Psoas muscle (tissue), 8 donors: ENCODE results near the gene MYO5A. TPM values are rescaled to one million over a fixed set of nuclear protein-coding genes. Genes with fewer than 3 reads are reported as not detected.
A peak's percentile ranks its signal among the peaks of the same experiment; 100 is the strongest.

Experiments used
- ATAC-seq, 4 donors: fragments of 200-7000 bp; cut with Tn5 transposase; one replicate each; pipeline ENCODE4 v1.9.1; 2020; ENCODE audit warnings: moderate library complexity in 3 of 4, mild to moderate bottlenecking in 2 of 4
- DNase-seq, 2 donors: peaks; one replicate each; pipeline ENCODE4 v3.0.0-alpha.2; 2020
- H3K27ac ChIP-seq: fragments of 200-600 bp; one replicate; pipeline ENCODE4 v1.8.0; 2022
- H3K27me3 ChIP-seq, 3 donors: fragments of 200-600 bp in 1 of 3; one replicate each; pipeline versions ENCODE4 v1.6.1 to v1.8.0; 2013 to 2022; ENCODE audit warnings: low read length in 2 of 3, mild to moderate bottlenecking in 2 of 3, moderate library complexity in 1 of 3; ENCODE audit not compliant: insufficient read depth in 3 of 3
- H3K36me3 ChIP-seq, 2 donors: fragments of 200-600 bp in 1 of 2; one replicate each; pipeline versions ENCODE4 v1.6.1 to v1.8.0; 2013 to 2022; ENCODE audit warnings: low read depth in 1 of 2, mild to moderate bottlenecking in 1 of 2, moderate library complexity in 1 of 2; ENCODE audit not compliant: insufficient read depth in 1 of 2
- H3K4me1 ChIP-seq: fragments of 200-600 bp; one replicate; pipeline ENCODE4 v1.8.0; 2022
- H3K4me3 ChIP-seq: fragments of 200-600 bp; one replicate; pipeline ENCODE4 v1.8.0; 2022; ENCODE audit warnings: mild to moderate bottlenecking
- H3K9me3 ChIP-seq: fragments of 200-600 bp; one replicate; pipeline ENCODE4 v1.8.0; 2022
- WGBS, 3 donors: extraction: QIAGEN DNeasy Blood & Tissue Kit; methylation state at CpG; one replicate each; pipeline versions ENCODE4 v1.1.6 to v1.1.7; 2013; 5-methylcytosine and 5-hydroxymethylcytosine counted together
- intact Hi-C, 2 donors: fragments of 100-400 bp; cut with DNase I; formaldehyde crosslinking; loops; one replicate each; pipeline versions ENCODE4 v1.11.0 to v1.14.2; 2022
- polyA plus RNA-seq, 3 donors: library from polyadenylated mRNA; stranded (reverse); fragments of 200-250 nt; gene quantifications; one replicate each; pipeline ENCODE4 v1.2.3, GENCODE V29; 2013
- total RNA-seq, 4 donors: library from RNA; stranded (reverse); fragmentation: NEBNext Ultra II Directional in 2 of 4; extraction: Animal tissue kit (Norgen Biotek cat#: 25700) in 2 of 4; gene quantifications; one replicate each; pipeline versions ENCODE4 v1.2.1 to v1.2.4, GENCODE V29; 2021 to 2023
- TF ChIP-seq, protein P1 (sequence below): fragments of 200-600 bp; IDR thresholded peaks from one replicate; pipeline ENCODE4 v1.8.0; 2022; ENCODE audit warnings: antibody characterized with exemption
- donor health status: healthy with polysubstance abuse.
- donor health status: DM: no; HTN: no; CAD: no; lungs with moderate emphysema.
- donor health status: Bipolar disorder and iron deficiency.
- donor health status: healthy.
- donor health status: DM: yes; HTN: yes; CAD: no.
- donor health status: DM: no; HTN: no; CAD: no.
- donor health status: DM: no; HTN: no; CAD: no.
- donor health status: DM: yes; HTN: yes; CAD: no.

MYO5A gene
- total and polyA plus RNA-seq, 7 donors = 3.6 to 9.9 (median 6.3) TPM

DNA sequence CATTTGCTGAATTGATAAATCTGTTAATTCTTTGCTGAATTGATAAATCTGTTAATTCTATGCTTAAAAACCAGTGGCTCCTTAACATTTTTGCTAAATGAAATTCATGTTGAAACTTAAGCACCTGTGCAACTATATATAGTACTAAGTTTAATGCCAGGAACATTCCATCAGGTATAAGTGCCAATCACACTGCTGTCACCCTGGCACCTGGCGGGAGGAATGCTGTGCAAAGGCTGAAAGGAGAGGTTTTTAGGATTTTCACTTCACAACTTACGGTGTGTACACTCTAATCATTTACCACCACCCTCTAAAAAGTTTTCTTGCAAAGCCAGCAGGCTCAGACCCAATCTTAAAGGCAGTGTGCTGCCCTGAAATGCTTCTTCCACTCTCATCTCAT, 199.5 kb downstream of the MYO5A start:
- Histone ChIP-seq H3K27me3 (no peaks in the 10 kb centered on the region), H3K9me3 (no peaks in the 10 kb centered on the region), H3K36me3 (peaks cover 0 to 52% of the 10 kb centered on the region in 2 donors), H3K4me3 (no peak overlapping the region), H3K27ac (no peak overlapping the region), H3K4me1 (peaks cover 7% of the 10 kb centered on the region)
- ATAC-seq (peak in 1 of 4 donors; percentile 47), DNase-seq (no peak)
- intact Hi-C loops = loop anchor here in 1 of 2 donors (5.0 kb wide), 1 partner anchor 403 kb away; no protein-coding TSS in a partner anchor
- TF ChIP-seq, protein P1, sequence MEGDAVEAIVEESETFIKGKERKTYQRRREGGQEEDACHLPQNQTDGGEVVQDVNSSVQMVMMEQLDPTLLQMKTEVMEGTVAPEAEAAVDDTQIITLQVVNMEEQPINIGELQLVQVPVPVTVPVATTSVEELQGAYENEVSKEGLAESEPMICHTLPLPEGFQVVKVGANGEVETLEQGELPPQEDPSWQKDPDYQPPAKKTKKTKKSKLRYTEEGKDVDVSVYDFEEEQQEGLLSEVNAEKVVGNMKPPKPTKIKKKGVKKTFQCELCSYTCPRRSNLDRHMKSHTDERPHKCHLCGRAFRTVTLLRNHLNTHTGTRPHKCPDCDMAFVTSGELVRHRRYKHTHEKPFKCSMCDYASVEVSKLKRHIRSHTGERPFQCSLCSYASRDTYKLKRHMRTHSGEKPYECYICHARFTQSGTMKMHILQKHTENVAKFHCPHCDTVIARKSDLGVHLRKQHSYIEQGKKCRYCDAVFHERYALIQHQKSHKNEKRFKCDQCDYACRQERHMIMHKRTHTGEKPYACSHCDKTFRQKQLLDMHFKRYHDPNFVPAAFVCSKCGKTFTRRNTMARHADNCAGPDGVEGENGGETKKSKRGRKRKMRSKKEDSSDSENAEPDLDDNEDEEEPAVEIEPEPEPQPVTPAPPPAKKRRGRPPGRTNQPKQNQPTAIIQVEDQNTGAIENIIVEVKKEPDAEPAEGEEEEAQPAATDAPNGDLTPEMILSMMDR = no peak
- 34 to 49% (median 39%) methylated on average over 2 of the region's 2 CpGs for WGBS, 3 donors

DNA sequence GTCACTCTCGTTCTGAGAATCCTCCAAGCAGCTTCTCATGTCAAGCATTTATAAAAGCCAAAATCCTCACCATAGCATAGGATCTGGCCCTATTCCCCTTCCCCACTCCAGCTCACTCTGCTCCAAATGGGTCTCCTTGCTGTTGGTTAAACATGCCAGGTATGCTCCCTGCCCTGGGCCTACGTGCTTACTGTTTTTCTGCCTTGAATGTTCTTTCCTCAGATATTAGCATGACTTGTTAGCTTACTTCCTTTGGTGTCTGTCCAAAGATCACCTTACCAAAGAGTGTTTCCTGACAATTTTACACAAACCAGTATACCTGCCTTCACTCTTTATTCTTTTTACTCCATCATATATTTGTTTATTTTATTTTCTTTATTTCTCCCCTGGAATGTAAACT, 200.0 kb downstream of the MYO5A start:
- no peak overlapping the region for H3K27ac ChIP-seq
- no peak for DNase-seq
- WGBS, 3 donors = 51 to 79% (median 61%) methylated on average over 2 of the region's 2 CpGs
- H3K4me3 ChIP-seq = no peak overlapping the region
- no peaks in the 10 kb centered on the region for H3K27me3 ChIP-seq
- intact Hi-C loops = loop anchor here in 1 of 2 donors (5.0 kb wide), 1 partner anchor 404 kb away; no protein-coding TSS in a partner anchor
- H3K4me1 ChIP-seq = peaks cover 7% of the 10 kb centered on the region
- peaks cover 0 to 51% of the 10 kb centered on the region in 2 donors for H3K36me3 ChIP-seq
- H3K9me3 ChIP-seq = no peaks in the 10 kb centered on the region
- ATAC-seq = no peak
- TF ChIP-seq, protein P1 = no peak

DNA sequence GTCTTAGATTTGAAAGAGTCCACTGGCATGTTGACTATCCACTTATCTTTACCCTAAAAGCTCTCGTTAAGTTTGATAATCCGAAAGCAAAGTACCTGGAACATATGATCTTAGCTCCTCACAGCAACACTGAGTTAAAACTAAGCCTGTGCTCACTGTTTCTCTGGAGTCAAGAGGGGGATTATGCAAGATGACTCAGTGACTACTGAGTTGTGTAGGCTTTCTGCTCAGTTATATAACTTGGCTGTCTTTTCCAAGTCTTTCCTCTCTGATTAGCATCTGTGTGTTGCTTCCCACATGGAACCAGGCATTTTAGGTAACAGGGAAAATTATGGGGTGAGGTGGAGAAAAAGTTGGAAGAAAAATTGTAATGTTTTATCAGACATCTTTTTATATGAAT, 201.9 kb downstream of the MYO5A start:
- TF ChIP-seq, protein P1 = no peak
- Histone ChIP-seq H3K36me3 (peaks cover 0 to 69% of the 10 kb centered on the region in 2 donors), H3K27ac (no peak overlapping the region), H3K27me3 (no peaks in the 10 kb centered on the region), H3K4me1 (peaks cover 7% of the 10 kb centered on the region), H3K9me3 (no peaks in the 10 kb centered on the region), H3K4me3 (no peak overlapping the region)
- no peak for ATAC-seq
- WGBS, 3 donors = 89 to 99% (median 95%) methylated on average over 2 of the region's 2 CpGs
- no peak for DNase-seq
- intact Hi-C loops = loop anchor here in 1 of 2 donors (5.0 kb wide), 1 partner anchor 406 kb away; no protein-coding TSS in a partner anchor

DNA sequence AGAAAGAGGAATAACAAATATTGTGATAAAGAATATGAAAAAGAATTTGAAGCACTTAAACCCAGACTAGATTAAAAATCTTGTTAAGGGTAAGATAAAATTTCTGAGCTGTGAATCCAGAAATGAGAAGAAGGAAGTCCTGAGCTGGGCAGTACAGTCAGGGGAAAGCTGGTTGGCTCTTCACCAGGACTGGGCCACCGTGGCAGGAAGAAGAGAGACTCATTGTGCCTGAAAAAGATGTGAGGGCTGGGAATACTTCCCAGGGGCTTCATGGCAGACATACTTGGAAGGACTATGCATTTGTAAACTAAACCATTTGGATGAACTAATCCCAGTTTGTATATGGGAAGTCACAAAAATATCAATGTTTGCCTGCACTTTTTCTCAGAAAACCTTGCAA, 204.6 kb downstream of the MYO5A start:
- ATAC-seq = no peak
- Histone ChIP-seq H3K9me3 (no peaks in the 10 kb centered on the region), H3K4me3 (no peak overlapping the region), H3K27me3 (no peaks in the 10 kb centered on the region), H3K4me1 (peaks cover 5% of the 10 kb centered on the region), H3K36me3 (peaks cover 0 to 85% of the 10 kb centered on the region in 2 donors), H3K27ac (no peak overlapping the region)
- intact Hi-C loops = no loop called here
- DNase-seq = no peak
- TF ChIP-seq, protein P1 = no peak
- 4 to 38% (median 17%) methylated on average over 1 of the region's 1 CpG for WGBS, 3 donors
